ENCODE data around the gene MESD. TPM values are rescaled to one million over a fixed set of nuclear protein-coding genes. Genes with fewer than 3 reads are reported as not detected.

The MESD gene
- total RNA-seq, 1 donor from 2014 or later: 23.8 TPM

GRCh38 chr15:80949756-80950155, 39.9 kb downstream of the MESD start:
- Mint-ChIP-seq H3K36me3 (ENCODE audit: low read depth) (peaks cover 41% of the 10 kb centered on the region), H3K4me1 (ENCODE audit: low read depth) (peaks cover 30% of the 10 kb centered on the region)
- DNase-seq (ENCODE audit: low spot score): no peak

GRCh38 chr15:80948651-80949292, 40.8 kb downstream of the MESD start:
- DNase-seq (ENCODE audit: low spot score): no peak
- Mint-ChIP-seq H3K4me1 (ENCODE audit: low read depth) (peaks cover 20% of the 10 kb centered on the region), H3K36me3 (ENCODE audit: low read depth) (peaks cover 47% of the 10 kb centered on the region), H3K4me3 (ENCODE audit: unreplicated experiment) (no peak overlapping the region), H3K9me3 (ENCODE audit: low read depth) (no peaks in the 10 kb centered on the region), H3K27me3 (ENCODE audit: low read depth) (no peaks in the 10 kb centered on the region), H3K27ac (ENCODE audit: unreplicated experiment) (no peak overlapping the region)
- no peak for TF ChIP-seq CTCF (IDR thresholded peaks at IDR 0.05)

More at GRCh38 chr15:80949756-80950155, 39.9 kb downstream of the MESD start:
- Mint-ChIP-seq H3K4me3 (ENCODE audit: unreplicated experiment) (no peak overlapping the region), H3K27me3 (ENCODE audit: low read depth) (no peaks in the 10 kb centered on the region), H3K9me3 (ENCODE audit: low read depth) (no peaks in the 10 kb centered on the region), H3K27ac (ENCODE audit: unreplicated experiment) (peak overlapping the region; percentile 22)
- TF ChIP-seq CTCF (IDR thresholded peaks at IDR 0.05): no peak

GRCh38 chr15:80946576-80946975, 43.0 kb downstream of the MESD start:
- Mint-ChIP-seq H3K36me3 (ENCODE audit: low read depth) (peaks cover 52% of the 10 kb centered on the region), H3K27me3 (ENCODE audit: low read depth) (no peaks in the 10 kb centered on the region), H3K27ac (ENCODE audit: unreplicated experiment) (no peak overlapping the region), H3K9me3 (ENCODE audit: low read depth) (no peaks in the 10 kb centered on the region), H3K4me3 (ENCODE audit: unreplicated experiment) (no peak overlapping the region), H3K4me1 (ENCODE audit: low read depth) (peaks cover 8% of the 10 kb centered on the region)
- no peak for DNase-seq (ENCODE audit: low spot score)
- no peak for TF ChIP-seq CTCF (IDR thresholded peaks at IDR 0.05)

- no peak for DNase-seq (ENCODE audit: low spot score)
- Mint-ChIP-seq H3K36me3 (ENCODE audit: low read depth) (peaks cover 54% of the 10 kb centered on the region), H3K9me3 (ENCODE audit: low read depth) (no peaks in the 10 kb centered on the region), H3K4me3 (ENCODE audit: unreplicated experiment) (no peak overlapping the region), H3K4me1 (ENCODE audit: low read depth) (peaks cover 8% of the 10 kb centered on the region), H3K27ac (ENCODE audit: unreplicated experiment) (peak overlapping the region; percentile 45), H3K27me3 (ENCODE audit: low read depth) (no peaks in the 10 kb centered on the region)
- TF ChIP-seq CTCF (IDR thresholded peaks at IDR 0.05): no peak
Observed at GRCh38 chr15:80945605-80946004, 44.0 kb downstream of the MESD start.

- Mint-ChIP-seq H3K36me3 (ENCODE audit: low read depth) (peaks cover 53% of the 10 kb centered on the region), H3K27me3 (ENCODE audit: low read depth) (no peaks in the 10 kb centered on the region), H3K9me3 (ENCODE audit: low read depth) (no peaks in the 10 kb centered on the region), H3K27ac (ENCODE audit: unreplicated experiment) (no peak overlapping the region), H3K4me3 (ENCODE audit: unreplicated experiment) (no peak overlapping the region), H3K4me1 (ENCODE audit: low read depth) (peaks cover 8% of the 10 kb centered on the region)
- no peak for TF ChIP-seq CTCF (IDR thresholded peaks at IDR 0.05)
- DNase-seq (ENCODE audit: low spot score): no peak
Observed at GRCh38 chr15:80944818-80945217, 44.8 kb downstream of the MESD start.
